HG03139 (cell line): Measurements from ENCODE around the gene S100B.

ENCODE experiments used
- ATAC-seq: cut with Tn5 transposase; IDR thresholded peaks from one replicate; pipeline ENCODE4 v1.9.1; 2021; ENCODE audit not compliant: unreplicated experiment

S100B gene

GRCh38 chr21:46628868-46629267 lies 24.0 kb upstream of the S100B start:
- ATAC-seq, result no peak

GRCh38 chr21:46627726-46628125 lies 22.8 kb upstream of the S100B start:
- ATAC-seq, result no peak

- ATAC-seq, result no peak
These were observed 22.2 kb upstream of the S100B start for GRCh38 chr21:46626975-46627501.

GRCh38 chr21:46626536-46626935 lies 21.7 kb upstream of the S100B start:
- ATAC-seq, result no peak

- no peak for ATAC-seq
These were observed 20.9 kb upstream of the S100B start for GRCh38 chr21:46625759-46626158.

GRCh38 chr21:46624050-46624449 lies 19.2 kb upstream of the S100B start:
- ATAC-seq, result no peak

- no peak for ATAC-seq
These were observed 17.3 kb upstream of the S100B start for GRCh38 chr21:46622226-46622625.

- no peak for ATAC-seq
These were observed 16.7 kb upstream of the S100B start for GRCh38 chr21:46621457-46622182.

- ATAC-seq, result no peak
These were observed 16.0 kb upstream of the S100B start for GRCh38 chr21:46620846-46621245.

GRCh38 chr21:46619846-46620245 lies 15.0 kb upstream of the S100B start:
- ATAC-seq, result no peak

- ATAC-seq, result no peak
These were observed 14.0 kb upstream of the S100B start for GRCh38 chr21:46618738-46619379.

- ATAC-seq, result no peak
These were observed 12.6 kb upstream of the S100B start for GRCh38 chr21:46617267-46618051.

GRCh38 chr21:46616656-46617055 lies 11.8 kb upstream of the S100B start:
- ATAC-seq, result no peak

GRCh38 chr21:46616050-46616449 lies 11.2 kb upstream of the S100B start:
- ATAC-seq, result no peak

GRCh38 chr21:46613391-46613790 lies 8.5 kb upstream of the S100B start:
- no peak for ATAC-seq

GRCh38 chr21:46610018-46610701 lies 5.3 kb upstream of the S100B start:
- ATAC-seq, result no peak

- ATAC-seq, result no peak
These were observed 3.8 kb upstream of the S100B start for GRCh38 chr21:46608672-46609111.

GRCh38 chr21:46607636-46608035 lies 2.8 kb upstream of the S100B start:
- no peak for ATAC-seq

- ATAC-seq, result no peak
These were observed 1.5 kb upstream of the S100B start for GRCh38 chr21:46606427-46606813.

GRCh38 chr21:46605767-46606426 lies 1.0 kb upstream of the S100B start:
- no peak for ATAC-seq
